Activated naive CD4-positive, alpha-beta T cell treated with anti-CD3 and anti-CD28 coated beads for 36 hours (primary cell): ENCODE data around the gene PAX4. TPM values are rescaled to one million over a fixed set of nuclear protein-coding genes. Genes with fewer than 3 reads are reported as not detected.

Source experiments
- CTCF ChIA-PET: fragments of 350-600 bp; sonication (Branson Sonifier 250); formaldehyde crosslinking; loops from one replicate; lab custom pipeline; 2021; ENCODE audit warnings: antibody characterized with exemption; lab: Charles Lee
- DNase-seq: peaks from one replicate; pipeline ENCODE4 v3.0.0-alpha.2; 2020
- H3K27ac Mint-ChIP-seq: one replicate; pipeline ENCODE4 v1.8.0; 2021; ENCODE audit warnings: mild to moderate bottlenecking, mixed read lengths
- H3K27me3 Mint-ChIP-seq: one replicate; pipeline ENCODE4 v1.8.0; 2021; ENCODE audit warnings: low read depth, mixed read lengths
- H3K36me3 Mint-ChIP-seq: one replicate; pipeline ENCODE4 v1.8.0; 2021; ENCODE audit warnings: low read depth, mixed read lengths
- H3K4me1 Mint-ChIP-seq: one replicate; pipeline ENCODE4 v1.8.0; 2021; ENCODE audit warnings: low read depth, mixed read lengths
- H3K4me3 Mint-ChIP-seq: one replicate; pipeline ENCODE4 v1.8.0; 2021; ENCODE audit warnings: mild to moderate bottlenecking, moderate library complexity, mixed read lengths
- H3K9me3 Mint-ChIP-seq: one replicate; pipeline ENCODE4 v1.8.0; 2021; ENCODE audit warnings: mixed read lengths
- intact Hi-C: fragments of 100-400 bp; cut with micrococcal nuclease; formaldehyde crosslinking; loops from one replicate; pipeline ENCODE4 v1.15.1; 2023
- total RNA-seq, 2 experiments: library from RNA; stranded (reverse); gene quantifications; one replicate each; pipeline ENCODE4 v1.2.3, GENCODE V29; 2021

Gene PAX4
- total RNA-seq, 2 experiments from 2014 or later = not detected

DNA sequence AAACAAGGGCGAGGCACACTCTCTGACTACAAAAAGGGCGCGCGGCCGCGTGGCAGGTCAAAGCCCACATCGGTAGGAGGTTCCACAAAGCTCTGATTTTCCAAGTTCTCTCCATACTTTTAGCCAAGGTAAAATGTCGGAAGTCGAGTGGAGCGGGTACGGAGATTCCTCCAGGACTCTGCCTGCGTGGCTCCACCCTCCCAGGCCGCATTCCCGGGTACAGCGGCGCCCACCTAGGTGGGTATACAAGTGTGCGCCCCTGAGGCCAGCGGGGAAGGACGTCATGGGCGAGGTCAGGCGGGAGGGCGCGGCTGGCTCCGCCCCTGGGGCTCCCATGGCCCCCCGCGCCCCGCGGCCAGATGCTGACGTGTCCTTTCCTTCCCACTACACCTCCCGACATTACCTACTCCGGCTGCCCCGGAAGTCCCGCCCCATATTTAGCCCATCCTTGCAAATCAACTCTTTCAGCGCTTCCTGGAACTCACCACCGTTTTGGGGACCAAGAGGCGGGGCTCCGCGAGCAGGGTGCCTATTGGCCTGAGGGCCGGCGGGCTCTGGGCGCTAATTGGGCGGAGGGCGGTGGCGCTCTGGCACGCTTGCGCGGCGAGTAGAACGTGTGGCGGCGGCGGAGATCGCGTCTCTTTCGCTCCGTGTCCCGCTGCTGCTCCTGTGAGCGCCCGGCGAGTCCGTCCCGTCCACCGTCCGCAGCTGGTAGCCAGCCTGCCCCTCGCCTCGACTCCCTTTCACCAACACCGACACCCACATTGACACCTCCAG, 33.8 kb upstream of the PAX4 start, which contains the start of gene SND1:
TSS of gene SND1 (plus strand) at position 639 of the 777 bp plus-strand sequence. CDS start 180 bp downstream, outside the sequence.
- H3K9me3 Mint-ChIP-seq = no peaks in the 10 kb centered on the region
- H3K27me3 Mint-ChIP-seq = no peaks in the 10 kb centered on the region
- peak; percentile 99 for DNase-seq
- CTCF ChIA-PET = interaction anchor here (0.7 kb wide), 1 partner anchor 27 kb away, joined by 3 read pairs; no protein-coding TSS in a partner anchor
- H3K4me3 Mint-ChIP-seq = peak within 1 kb of the TSS; percentile 99
- intact Hi-C loops = loop anchor here (1.0 to 5.0 kb wide), 12 partner anchors 16 to 1088 kb away; partner anchors contain the start of genes ARF5, CALU, HILPDA and RBM28
- peaks cover 33% of the 10 kb centered on the region for H3K4me1 Mint-ChIP-seq
- H3K27ac Mint-ChIP-seq = peak within 1 kb of the TSS; percentile 91
- H3K36me3 Mint-ChIP-seq = peaks cover 17% of the 10 kb centered on the region

DNA sequence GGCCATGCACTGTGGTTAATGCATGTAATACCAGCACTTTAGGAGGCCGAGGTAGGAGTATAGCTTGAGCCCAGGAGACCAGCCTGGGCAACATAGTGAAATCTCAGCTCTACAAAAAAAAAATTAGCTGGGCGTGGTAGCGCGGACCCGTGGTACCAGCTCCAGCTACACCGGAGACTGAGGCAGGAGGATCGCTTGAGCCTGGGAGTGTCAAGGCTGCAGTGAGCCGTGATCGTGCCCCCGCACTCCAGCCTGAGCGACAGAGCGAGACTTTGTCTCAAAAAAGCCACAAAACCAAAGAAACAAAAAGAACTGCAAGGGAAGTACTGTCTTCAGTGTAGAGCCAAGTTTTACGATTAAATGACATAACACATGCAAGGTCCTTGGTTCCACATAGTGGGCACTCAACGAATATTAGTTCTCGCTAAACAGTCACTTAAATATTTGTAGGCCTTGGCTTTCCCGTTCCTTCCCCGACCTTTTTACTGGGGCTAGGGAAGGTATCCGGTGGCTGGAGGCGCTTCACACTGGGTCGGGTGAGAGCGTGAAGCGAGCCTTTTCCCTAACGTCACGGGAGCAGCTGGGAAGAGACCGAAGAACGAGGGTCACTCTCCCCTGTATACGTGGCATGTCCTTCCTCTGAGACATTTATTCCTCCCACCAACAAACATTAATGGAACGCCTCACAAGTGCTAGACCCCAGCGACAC, 33.1 kb upstream of the PAX4 start:
- Mint-ChIP-seq H3K36me3 (peaks cover 17% of the 10 kb centered on the region), H3K9me3 (no peaks in the 10 kb centered on the region), H3K4me1 (peaks cover 28% of the 10 kb centered on the region), H3K27ac (peak overlapping the region; percentile 91), H3K27me3 (no peaks in the 10 kb centered on the region), H3K4me3 (peak overlapping the region; percentile 99)
- intact Hi-C loops = loop anchor here (1.0 to 5.0 kb wide), 9 partner anchors 63 to 1088 kb away; partner anchors contain the start of genes ARF5, CALU, HILPDA and RBM28
- peak; percentile 18 for DNase-seq
- CTCF ChIA-PET = interaction anchor here (0.7 kb wide), 1 partner anchor 28 kb away, joined by 3 read pairs; no protein-coding TSS in a partner anchor

DNA sequence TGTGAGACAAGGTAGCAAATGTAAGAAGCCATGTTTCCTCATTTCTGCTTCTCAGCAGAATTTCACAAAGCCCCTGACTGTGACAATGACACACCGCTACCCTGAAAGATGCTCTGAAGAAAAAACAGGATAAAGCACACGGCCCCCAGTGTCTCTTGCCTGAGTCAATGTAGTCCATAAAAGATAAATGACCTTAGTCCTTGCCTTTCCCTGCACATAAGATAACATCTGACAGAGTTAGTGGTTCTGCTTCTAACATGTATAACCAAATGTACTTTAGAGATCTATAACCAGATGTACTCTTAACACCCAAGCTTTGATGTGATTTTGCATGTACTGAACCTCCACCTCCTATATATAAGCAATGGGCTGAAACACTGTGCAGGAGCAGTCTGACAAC, 31.0 kb upstream of the PAX4 start:
- Mint-ChIP-seq H3K27ac (no peak overlapping the region), H3K4me1 (peaks cover 8% of the 10 kb centered on the region), H3K9me3 (no peaks in the 10 kb centered on the region), H3K27me3 (no peaks in the 10 kb centered on the region), H3K4me3 (no peak overlapping the region), H3K36me3 (peaks cover 7% of the 10 kb centered on the region)
- intact Hi-C loops = no loop called here
- DNase-seq = no peak
- CTCF ChIA-PET = no interaction called here

DNA sequence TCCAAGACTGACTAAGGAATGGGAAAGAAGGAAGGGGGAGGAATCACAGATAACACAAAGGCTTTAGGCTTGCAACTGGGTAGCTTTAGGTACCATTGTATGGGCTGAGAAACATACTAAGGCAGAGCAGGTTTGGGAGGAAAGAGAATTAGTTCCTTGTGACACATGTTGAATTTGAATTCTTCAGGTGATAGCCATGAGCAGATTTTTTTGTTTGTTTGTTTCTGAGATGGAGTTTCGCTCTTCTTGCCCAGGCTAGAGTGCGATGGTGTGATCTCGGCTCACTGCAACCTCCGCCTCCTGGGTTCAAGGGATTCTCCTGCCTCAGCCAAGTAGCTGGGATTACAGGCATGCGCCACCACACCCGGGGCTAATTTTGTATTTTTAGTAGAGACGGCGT, 29.7 kb upstream of the PAX4 start:
- Mint-ChIP-seq H3K36me3 (peaks cover 2% of the 10 kb centered on the region), H3K9me3 (no peaks in the 10 kb centered on the region), H3K4me3 (no peak overlapping the region), H3K4me1 (no peaks in the 10 kb centered on the region), H3K27me3 (no peaks in the 10 kb centered on the region), H3K27ac (no peak overlapping the region)
- CTCF ChIA-PET = no interaction called here
- intact Hi-C loops = no loop called here
- no peak for DNase-seq

DNA sequence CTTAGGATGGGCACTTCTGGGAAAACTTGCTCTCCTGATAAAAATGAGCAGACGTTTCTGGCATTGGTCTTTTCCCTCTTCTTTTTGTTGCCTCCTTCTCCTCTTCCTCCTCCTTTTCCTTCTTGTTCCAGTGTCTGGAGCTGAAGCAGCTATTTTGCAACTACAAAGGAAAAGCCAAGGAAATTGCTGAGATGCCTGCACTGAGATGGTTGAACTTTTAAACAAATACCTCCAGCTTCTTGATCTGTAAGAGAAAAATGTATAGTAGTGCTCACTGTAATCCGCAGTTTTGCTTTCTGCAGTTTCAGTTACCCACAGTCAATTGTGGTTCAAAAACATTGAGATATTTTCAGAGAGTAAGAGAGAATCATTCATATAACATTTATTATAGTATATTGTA, 26.5 kb upstream of the PAX4 start:
- no peaks in the 10 kb centered on the region for H3K4me1 Mint-ChIP-seq
- DNase-seq = no peak
- CTCF ChIA-PET = no interaction called here
- no peak overlapping the region for H3K27ac Mint-ChIP-seq
- no peak overlapping the region for H3K4me3 Mint-ChIP-seq
- no peaks in the 10 kb centered on the region for H3K9me3 Mint-ChIP-seq
- intact Hi-C loops = no loop called here
- no peaks in the 10 kb centered on the region for H3K36me3 Mint-ChIP-seq
- peaks cover 4% of the 10 kb centered on the region for H3K27me3 Mint-ChIP-seq

DNA sequence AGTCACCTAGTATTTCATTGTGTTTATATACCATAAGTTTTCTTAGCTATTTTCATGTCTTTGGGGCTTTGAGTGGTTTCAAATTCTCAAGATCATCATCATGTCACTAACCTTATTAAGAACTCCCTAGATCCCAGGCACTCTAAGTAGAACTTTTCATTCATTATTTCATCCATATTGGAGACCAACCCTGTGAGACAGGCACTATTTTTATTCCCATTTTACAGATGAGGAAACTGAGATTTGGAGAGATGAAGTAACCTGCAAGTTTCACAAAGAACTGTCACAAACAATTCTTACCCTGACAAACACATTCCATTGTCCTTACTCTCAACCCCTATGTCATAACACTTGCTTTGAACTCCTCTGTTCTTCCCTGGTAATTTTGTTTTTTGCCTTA, 20.3 kb upstream of the PAX4 start:
- DNase-seq = no peak
- CTCF ChIA-PET = no interaction called here
- no peaks in the 10 kb centered on the region for H3K9me3 Mint-ChIP-seq
- no peak overlapping the region for H3K27ac Mint-ChIP-seq
- H3K4me3 Mint-ChIP-seq = no peak overlapping the region
- peaks cover 4% of the 10 kb centered on the region for H3K4me1 Mint-ChIP-seq
- intact Hi-C loops = no loop called here
- peaks cover 10% of the 10 kb centered on the region for H3K27me3 Mint-ChIP-seq
- no peaks in the 10 kb centered on the region for H3K36me3 Mint-ChIP-seq

DNA sequence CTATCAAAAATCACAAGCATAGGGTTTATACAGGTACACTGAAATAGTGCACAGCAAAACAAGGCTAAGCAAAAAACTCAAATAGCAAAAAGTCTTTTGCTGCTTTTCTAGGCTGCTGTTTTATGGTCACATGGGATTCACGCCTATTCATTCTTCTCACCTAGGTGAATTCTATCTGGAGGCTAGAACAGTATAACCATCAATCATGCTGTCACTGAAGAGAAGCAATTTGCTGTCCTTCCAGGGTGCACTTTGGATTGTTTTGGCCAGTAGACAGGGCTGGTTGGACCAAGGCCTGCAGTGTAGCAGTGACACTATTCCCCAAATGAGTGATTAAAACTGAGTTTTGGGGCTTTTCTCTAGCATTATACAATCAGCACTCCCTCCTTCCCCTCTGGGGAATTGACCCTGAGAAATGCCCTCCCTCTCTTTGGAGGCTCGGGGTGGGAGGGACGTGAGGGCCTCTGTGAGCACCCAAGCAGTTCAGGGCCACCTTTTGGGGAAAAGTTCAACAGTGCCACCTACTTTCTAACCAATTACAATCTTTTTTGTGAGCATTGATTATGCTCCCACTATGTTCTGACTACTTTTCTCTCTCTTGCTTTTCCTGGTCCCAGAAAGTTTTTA, 17.8 kb upstream of the PAX4 start:
- intact Hi-C loops = no loop called here
- Mint-ChIP-seq H3K4me3 (no peak overlapping the region), H3K27me3 (peaks cover 10% of the 10 kb centered on the region), H3K36me3 (no peaks in the 10 kb centered on the region), H3K27ac (no peak overlapping the region), H3K9me3 (no peaks in the 10 kb centered on the region), H3K4me1 (peaks cover 4% of the 10 kb centered on the region)
- CTCF ChIA-PET = no interaction called here
- no peak for DNase-seq

DNA sequence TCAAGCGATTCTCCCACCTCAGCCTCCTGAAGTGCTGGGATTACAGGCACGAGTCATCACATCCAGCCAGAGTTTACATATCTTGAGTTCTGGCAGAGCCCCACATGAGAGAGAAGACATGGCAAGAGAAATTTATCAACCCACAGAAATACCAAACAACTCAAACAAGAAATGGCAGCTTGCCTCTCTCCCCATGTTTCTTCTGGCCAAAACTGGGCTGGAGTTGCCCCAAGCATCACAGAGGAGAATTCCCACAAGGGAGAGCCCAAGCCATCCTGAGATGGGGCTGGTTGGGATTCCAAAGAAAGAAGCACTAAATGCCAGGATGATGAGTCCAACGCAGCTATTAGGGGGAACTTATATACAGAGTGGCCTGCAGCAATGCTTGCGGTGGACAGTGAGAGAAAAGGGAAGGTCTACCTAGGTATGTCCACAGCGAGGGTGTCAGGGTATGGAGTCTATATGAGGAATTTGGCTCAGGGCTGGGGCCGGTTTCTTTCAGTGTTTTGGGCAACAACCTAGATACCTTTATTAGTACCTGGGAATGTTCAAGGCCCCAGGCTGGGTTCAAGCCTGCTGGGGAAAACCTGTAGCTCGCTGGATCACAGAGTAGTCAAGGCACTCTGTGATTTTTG, 14.5 kb upstream of the PAX4 start:
- H3K9me3 Mint-ChIP-seq = no peaks in the 10 kb centered on the region
- CTCF ChIA-PET = no interaction called here
- no peak overlapping the region for H3K4me3 Mint-ChIP-seq
- peaks cover 8% of the 10 kb centered on the region for H3K27me3 Mint-ChIP-seq
- no peak overlapping the region for H3K27ac Mint-ChIP-seq
- intact Hi-C loops = no loop called here
- H3K4me1 Mint-ChIP-seq = peaks cover 6% of the 10 kb centered on the region
- H3K36me3 Mint-ChIP-seq = no peaks in the 10 kb centered on the region
- no peak for DNase-seq

DNA sequence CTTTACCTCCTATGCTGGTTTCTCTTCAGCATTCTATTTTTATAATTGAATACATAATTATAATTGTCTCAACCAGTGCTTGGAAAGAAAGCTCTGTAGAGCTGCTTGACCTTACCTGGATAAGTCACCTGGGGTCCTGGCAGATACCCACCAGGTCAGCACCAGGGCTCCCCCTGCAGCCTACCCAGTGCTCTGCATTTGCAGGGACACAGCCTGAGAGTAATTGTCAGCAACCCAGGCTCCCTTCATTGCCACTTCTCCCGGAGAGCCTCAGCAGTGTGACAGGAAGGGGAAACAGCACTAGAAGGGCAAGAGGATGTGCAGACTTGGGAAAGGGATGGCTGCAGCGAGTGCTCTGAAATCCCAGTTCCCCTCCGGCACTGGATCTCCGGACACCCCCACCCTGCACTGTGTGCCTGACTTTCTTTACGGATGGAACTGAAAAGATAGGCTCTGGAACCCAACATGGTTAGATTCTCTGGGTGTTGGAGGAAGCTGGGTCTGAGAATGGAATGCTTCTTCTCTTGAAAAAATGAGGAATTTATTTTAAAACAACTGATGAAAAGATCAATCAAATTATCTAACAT, 11.4 kb upstream of the PAX4 start:
- Mint-ChIP-seq H3K4me3 (no peak overlapping the region), H3K36me3 (no peaks in the 10 kb centered on the region), H3K27ac (no peak overlapping the region), H3K27me3 (peaks cover 5% of the 10 kb centered on the region), H3K9me3 (no peaks in the 10 kb centered on the region), H3K4me1 (peaks cover 2% of the 10 kb centered on the region)
- CTCF ChIA-PET = interaction anchor here (0.6 to 2.9 kb wide), 6 partner anchors 10 to 1962 kb away, joined by 3 to 10 read pairs (median 4); partner anchors contain the start of gene ARF5
- DNase-seq = peak; percentile 48
- intact Hi-C loops = loop anchor here (5.0 kb wide), 1 partner anchor 82 kb away; no protein-coding TSS in a partner anchor

DNA sequence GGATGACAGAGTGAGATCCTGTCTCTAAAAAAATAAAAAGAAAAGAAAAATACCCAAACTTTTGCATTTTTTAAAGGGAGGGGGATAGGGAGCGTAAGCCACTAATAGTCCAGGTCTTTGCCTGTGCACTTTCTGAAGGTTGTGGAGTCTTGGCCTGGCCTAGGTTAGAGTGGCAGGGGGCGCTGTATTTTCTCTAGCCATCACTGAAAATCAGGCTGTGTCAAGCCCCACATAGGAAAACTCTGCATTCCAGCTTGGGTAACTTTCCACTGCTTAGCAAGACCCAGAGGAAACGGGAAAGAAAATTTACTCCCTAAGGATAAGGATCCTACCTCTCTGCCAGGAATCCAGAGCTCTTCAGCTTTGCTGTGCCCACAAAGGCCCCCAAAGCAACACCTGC, 10.5 kb upstream of the PAX4 start:
- no peak overlapping the region for H3K27ac Mint-ChIP-seq
- H3K9me3 Mint-ChIP-seq = no peaks in the 10 kb centered on the region
- H3K27me3 Mint-ChIP-seq = peaks cover 5% of the 10 kb centered on the region
- intact Hi-C loops = loop anchor here (5.0 kb wide), 1 partner anchor 81 kb away; no protein-coding TSS in a partner anchor
- peaks cover 2% of the 10 kb centered on the region for H3K4me1 Mint-ChIP-seq
- CTCF ChIA-PET = interaction anchor here (0.8 to 2.9 kb wide), 3 partner anchors 40 to 581 kb away, joined by 3 to 10 read pairs (median 3); partner anchors contain the start of gene ARF5
- H3K36me3 Mint-ChIP-seq = no peaks in the 10 kb centered on the region
- no peak for DNase-seq
- H3K4me3 Mint-ChIP-seq = no peak overlapping the region

DNA sequence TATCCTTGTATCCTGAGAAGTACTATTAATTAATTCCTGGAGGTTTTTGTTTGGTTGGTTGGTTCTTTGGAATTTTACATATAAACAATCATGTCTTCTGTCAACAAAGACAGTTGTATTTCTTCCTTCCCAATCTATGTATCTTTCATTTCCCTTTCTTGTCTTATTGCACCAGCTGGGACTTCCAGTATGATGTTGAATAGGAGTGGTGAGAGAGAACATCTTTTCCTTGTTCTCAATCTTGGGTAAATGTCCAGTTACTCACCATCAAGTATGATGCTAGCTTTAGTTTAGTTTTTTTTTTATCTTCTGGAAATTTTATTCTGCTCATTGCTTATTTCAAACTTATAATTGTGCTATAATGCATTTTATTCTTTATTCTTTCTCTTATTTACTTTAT, 7.4 kb upstream of the PAX4 start:
- Mint-ChIP-seq H3K27me3 (peaks cover 17% of the 10 kb centered on the region), H3K36me3 (no peaks in the 10 kb centered on the region), H3K4me1 (peaks cover 6% of the 10 kb centered on the region), H3K27ac (no peak overlapping the region), H3K9me3 (no peaks in the 10 kb centered on the region), H3K4me3 (no peak overlapping the region)
- intact Hi-C loops = loop anchor here (5.0 kb wide), 1 partner anchor 78 kb away; no protein-coding TSS in a partner anchor
- CTCF ChIA-PET = no interaction called here
- no peak for DNase-seq
